DOHH2 (cell line): ENCODE data around the gene ABCB8.

Source experiments
- H3F3A ChIP-seq: fragments of 200-600 bp; sonication (generic), shearing (Covaris generic); 2 replicates; pipeline ENCODE4 v1.6.0; 2016; ENCODE audit warnings: antibody characterized with exemption, mild to moderate bottlenecking; ENCODE audit not compliant: control insufficient read depth, insufficient read depth
- H3K27ac ChIP-seq: fragments of 200-600 bp; sonication (generic); 2 replicates; pipeline ENCODE4 v1.5.1; 2014; ENCODE audit warnings: low read depth, mild to moderate bottlenecking, low read length, moderate library complexity
- H3K27me3 ChIP-seq: fragments of 200-600 bp; sonication (generic); 2 replicates; pipeline ENCODE4 v1.6.1; 2014; ENCODE audit warnings: mild to moderate bottlenecking, low read length, mixed read lengths; ENCODE audit not compliant: control insufficient read depth
- H3K36me3 ChIP-seq: fragments of 200-600 bp; sonication (generic); 2 replicates; pipeline ENCODE4 v1.6.1; 2014; ENCODE audit warnings: mild to moderate bottlenecking, low read length, moderate library complexity, mixed read lengths; ENCODE audit not compliant: control insufficient read depth
- H3K4me1 ChIP-seq: fragments of 200-600 bp; sonication (generic); 2 replicates; pipeline ENCODE4 v1.6.1; 2014; ENCODE audit warnings: mild to moderate bottlenecking, low read length, mixed read lengths; ENCODE audit not compliant: control insufficient read depth
- H3K4me2 ChIP-seq: fragments of 200-600 bp; sonication (generic); 2 replicates; pipeline ENCODE4 v1.6.0; 2014; ENCODE audit warnings: mild to moderate bottlenecking, low read length, moderate library complexity
- H3K4me3 ChIP-seq: fragments of 200-600 bp; sonication (generic); 2 replicates; pipeline ENCODE4 v1.5.1; 2014; ENCODE audit warnings: mild to moderate bottlenecking, low read length, mixed read lengths
- H3K79me2 ChIP-seq: fragments of 200-600 bp; sonication (generic); 2 replicates; pipeline ENCODE4 v1.6.1; 2014; ENCODE audit warnings: mild to moderate bottlenecking, low read length, mixed read lengths; ENCODE audit not compliant: control insufficient read depth
- H3K9me2 ChIP-seq: fragments of 200-600 bp; sonication (generic); replicated peaks from 2 replicates; pipeline ENCODE4 v1.6.1; 2014; ENCODE audit warnings: mild to moderate bottlenecking, low read length, mixed read lengths; ENCODE audit not compliant: control insufficient read depth
- H3K9me3 ChIP-seq: fragments of 200-600 bp; sonication (generic); 2 replicates; pipeline ENCODE4 v1.6.1; 2014; ENCODE audit warnings: antibody characterized with exemption, low read length, mixed read lengths; ENCODE audit not compliant: control insufficient read depth, insufficient read depth
- H4K20me1 ChIP-seq: fragments of 200-600 bp; sonication (generic); 2 replicates; pipeline ENCODE4 v1.6.0; 2014; ENCODE audit warnings: low read depth, mild to moderate bottlenecking, antibody characterized with exemption, low read length, moderate library complexity; ENCODE audit not compliant: control insufficient read depth, insufficient read depth
- CTCF ChIP-seq: fragments of 200-600 bp; sonication (generic); IDR thresholded peaks from one replicate; pipeline ENCODE4 v1.5.1; 2014; ENCODE audit warnings: antibody characterized with exemption, mild to moderate bottlenecking, low read depth, low read length; ENCODE audit not compliant: poor library complexity, severe bottlenecking
- EZH2phosphoT487 ChIP-seq: fragments of 200-600 bp; sonication (generic); IDR thresholded peaks from 2 replicates; pipeline ENCODE4 v1.6.1; 2017; ENCODE audit warnings: borderline replicate concordance, mild to moderate bottlenecking, antibody characterized with exemption, low read length, moderate library complexity, mixed read lengths

The ABCB8 gene

GRCh38 chr7:151008143-151008510, 20.1 kb upstream of the ABCB8 start:
- Histone ChIP-seq H3K4me3 (peak overlapping the region; percentile 88), H3K4me1 (peaks cover 20% of the 10 kb centered on the region)

GRCh38 chr7:151008511-151009323, 19.5 kb upstream of the ABCB8 start:
- H3K4me3 ChIP-seq, result peak overlapping the region; percentile 88
- peaks cover 6% of the 10 kb centered on the region; the same call in 1 of the 2 replicates for H3F3A ChIP-seq
- peak overlapping the region; percentile 87 for H3K4me2 ChIP-seq
- no peaks in the 10 kb centered on the region for H3K27me3 ChIP-seq
- H3K9me2 ChIP-seq, result no peaks in the 10 kb centered on the region
- H3K4me1 ChIP-seq, result peaks cover 26% of the 10 kb centered on the region
- no peak for TF ChIP-seq EZH2phosphoT487
- peak; percentile 97 for TF ChIP-seq CTCF
- H3K79me2 ChIP-seq, result no peaks in the 10 kb centered on the region
- no peaks in the 10 kb centered on the region for H4K20me1 ChIP-seq
- H3K36me3 ChIP-seq, result no peaks in the 10 kb centered on the region
- no peaks in the 10 kb centered on the region for H3K9me3 ChIP-seq
- peak overlapping the region; percentile 21; the same call in 1 of the 2 replicates for H3K27ac ChIP-seq

More at GRCh38 chr7:151008143-151008510, 20.1 kb upstream of the ABCB8 start:
- peaks cover 6% of the 10 kb centered on the region; the same call in 1 of the 2 replicates for H3F3A ChIP-seq
- no peaks in the 10 kb centered on the region for H4K20me1 ChIP-seq
- H3K27me3 ChIP-seq, result no peaks in the 10 kb centered on the region
- H3K79me2 ChIP-seq, result no peaks in the 10 kb centered on the region
- H3K27ac ChIP-seq, result peak overlapping the region; percentile 21; the same call in 1 of the 2 replicates
- TF ChIP-seq EZH2phosphoT487 (no peak), CTCF (no peak)
- no peaks in the 10 kb centered on the region for H3K9me3 ChIP-seq
- no peaks in the 10 kb centered on the region for H3K36me3 ChIP-seq
- H3K4me2 ChIP-seq, result peak overlapping the region; percentile 87
- H3K9me2 ChIP-seq, result no peaks in the 10 kb centered on the region

- Histone ChIP-seq H3K4me3 (peak overlapping the region; percentile 88), H3F3A (peaks cover 6% of the 10 kb centered on the region; the same call in 1 of the 2 replicates), H4K20me1 (no peaks in the 10 kb centered on the region), H3K79me2 (no peaks in the 10 kb centered on the region), H3K9me3 (no peaks in the 10 kb centered on the region), H3K4me1 (peaks cover 33% of the 10 kb centered on the region), H3K4me2 (peak overlapping the region; percentile 87), H3K27ac (no peak overlapping the region), H3K27me3 (no peaks in the 10 kb centered on the region), H3K9me2 (no peaks in the 10 kb centered on the region), H3K36me3 (no peaks in the 10 kb centered on the region)
- TF ChIP-seq CTCF (no peak), EZH2phosphoT487 (no peak)
Observed at GRCh38 chr7:151009327-151010036, 18.8 kb upstream of the ABCB8 start.
